Activated CD4-positive, CD25-positive, alpha-beta regulatory T cell treated with anti-CD3 and anti-CD28 coated beads, Interleukin-2, amount 50 U/mL, for 72 hours (primary cell): ENCODE data around the gene RAB38.

Source experiments
- DNase-seq: peaks from one replicate; pipeline ENCODE4 v3.0.0; 2021

Gene RAB38

GRCh38 chr11:88174709-88175568 is at the start of gene RAB38:
Gene RAB38, minus strand, starts transcription at chr11:88175443. Its CDS starts 59 bp downstream, at chr11:88175384.
- peak; percentile 51 for DNase-seq

DNA sequence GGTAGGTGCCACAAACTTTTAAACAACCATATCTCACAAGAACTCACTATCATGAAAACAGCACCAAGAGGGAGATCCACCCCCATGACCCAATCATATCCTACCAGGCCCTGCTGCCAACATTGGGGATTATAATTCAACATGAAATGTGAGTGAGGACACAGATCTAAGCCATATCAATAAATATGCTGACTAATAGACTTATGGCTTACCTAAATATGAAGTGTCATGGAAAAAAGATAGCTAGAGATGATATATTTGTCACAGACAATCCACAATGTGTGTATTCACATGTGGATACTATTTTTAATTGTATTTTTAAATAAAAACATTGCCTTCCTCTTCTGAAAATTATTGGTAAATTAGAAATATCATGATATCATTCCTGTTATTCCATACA is 38.2 kb upstream of the RAB38 start:
- no peak for DNase-seq

DNA sequence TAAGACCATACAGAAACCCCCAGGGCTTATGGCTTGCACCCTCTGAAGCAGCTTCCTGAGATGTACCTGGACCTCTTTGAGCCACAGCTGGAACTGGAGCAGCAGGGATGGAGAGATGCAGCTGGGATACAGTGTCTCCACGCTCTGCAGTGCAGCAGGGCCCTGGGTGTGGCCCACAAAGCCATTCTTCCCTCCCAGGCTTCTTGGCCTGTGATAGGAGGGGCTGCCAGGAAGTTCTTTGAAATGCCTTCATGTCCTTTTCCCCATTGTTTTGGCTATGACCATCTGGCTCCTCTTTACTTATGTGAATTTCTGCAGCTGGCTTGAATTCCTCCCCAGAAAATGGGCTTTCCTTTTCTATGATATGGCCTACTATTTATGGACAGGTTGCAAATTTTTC is 37.1 kb upstream of the RAB38 start:
- no peak for DNase-seq

DNA sequence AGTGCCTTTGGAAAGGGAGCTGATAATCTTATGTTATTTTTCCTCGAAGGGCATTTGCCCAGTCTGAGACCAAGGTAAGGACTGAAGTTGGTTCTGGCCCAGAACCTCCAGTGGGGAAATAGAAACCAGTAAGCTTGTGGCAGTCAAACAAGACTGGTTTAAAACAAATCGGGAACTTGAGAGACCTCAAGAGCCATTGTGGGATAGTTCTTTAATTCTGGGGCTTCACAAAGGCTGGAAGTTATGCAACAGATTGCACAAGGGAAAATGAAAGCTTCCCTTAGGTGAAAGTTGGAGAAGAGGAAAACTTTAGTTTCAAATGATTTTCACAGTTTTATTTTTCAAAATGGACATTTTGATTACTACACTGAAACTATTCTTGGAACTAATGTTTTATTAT is 33.5 kb upstream of the RAB38 start:
- no peak for DNase-seq

- no peak for DNase-seq
These were observed 31.5 kb upstream of the RAB38 start for GRCh38 chr11:88206751-88207150.

GRCh38 chr11:88204353-88204752 is 29.1 kb upstream of the RAB38 start:
- no peak for DNase-seq

DNA sequence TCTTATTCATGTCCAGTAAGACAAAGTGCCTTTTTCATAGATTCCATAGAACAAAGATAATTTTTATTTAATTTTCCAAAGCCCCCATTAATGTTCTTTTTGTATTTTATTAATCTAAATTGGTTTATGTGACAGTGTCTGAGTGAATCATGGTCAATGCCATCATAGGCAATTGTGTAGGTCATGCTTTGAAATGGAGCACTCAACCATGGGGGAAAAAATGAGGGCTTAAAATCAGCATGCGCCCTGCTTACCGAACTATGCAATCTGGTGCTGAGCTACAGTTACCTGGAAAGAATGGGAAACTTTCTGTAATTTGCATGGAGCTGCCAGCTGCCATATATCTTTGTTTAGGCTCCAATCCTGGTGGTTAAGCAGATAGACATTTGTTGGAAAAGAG is 28.4 kb upstream of the RAB38 start:
- no peak for DNase-seq

- DNase-seq, result no peak
These were observed 27.3 kb upstream of the RAB38 start for GRCh38 chr11:88202498-88202897.

GRCh38 chr11:88196393-88196792 is 21.1 kb upstream of the RAB38 start:
- no peak for DNase-seq

GRCh38 chr11:88195908-88196307 is 20.7 kb upstream of the RAB38 start:
- DNase-seq, result no peak

DNA sequence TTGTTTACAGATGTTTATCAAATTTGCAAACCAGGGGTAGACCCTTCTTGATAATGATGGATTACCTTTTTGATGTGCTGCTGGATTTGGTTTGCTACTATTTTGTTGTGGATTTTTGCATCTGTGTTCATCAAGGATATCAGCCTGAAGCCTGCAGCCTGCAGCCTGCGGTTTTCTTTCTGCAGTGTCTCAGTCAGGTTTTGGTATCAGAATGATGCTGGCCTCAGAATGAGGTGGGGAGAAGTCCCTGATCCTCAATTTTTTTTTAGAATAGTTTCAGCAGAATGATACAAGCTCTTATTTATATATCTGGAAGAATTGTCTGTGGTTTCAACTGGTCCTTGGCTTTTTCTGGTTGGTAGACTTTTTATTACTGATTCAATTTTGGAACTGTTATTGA is 19.7 kb upstream of the RAB38 start:
- DNase-seq, result no peak

DNA sequence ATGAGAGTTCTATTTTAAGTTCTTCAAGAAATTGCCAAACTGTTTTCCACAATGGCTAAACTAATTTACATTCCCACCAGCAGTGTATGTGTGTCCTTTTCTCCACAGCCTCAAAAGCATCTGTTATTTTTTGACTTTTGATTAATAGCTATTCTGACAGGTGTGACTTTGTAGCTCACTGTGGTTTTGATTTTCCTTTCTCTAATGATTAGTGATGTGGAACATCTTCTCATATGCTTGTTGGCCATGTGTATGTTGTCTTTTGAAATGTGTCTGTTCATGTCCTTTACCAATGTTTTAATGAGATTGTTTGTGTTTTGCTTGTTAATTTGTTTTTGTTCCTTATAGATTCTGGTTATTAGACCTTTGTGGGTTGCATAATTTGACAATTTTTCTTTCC is 18.0 kb upstream of the RAB38 start:
- no peak for DNase-seq

DNA sequence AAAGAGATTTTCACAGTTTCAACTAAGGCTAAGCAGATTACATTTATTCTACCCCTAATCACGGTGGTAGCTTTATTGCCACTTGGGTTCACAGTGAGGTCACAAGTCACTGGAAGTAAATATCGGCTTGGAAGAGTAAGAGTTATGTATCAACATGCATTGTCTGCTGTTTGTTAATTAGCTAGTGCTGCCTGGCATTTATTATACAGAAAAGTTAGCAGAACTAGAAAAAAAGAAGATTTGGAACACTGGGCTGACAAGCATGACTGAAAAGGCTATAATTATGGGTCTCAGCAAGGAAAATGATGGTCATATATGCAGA is 13.7 kb upstream of the RAB38 start:
- DNase-seq, result no peak

DNA sequence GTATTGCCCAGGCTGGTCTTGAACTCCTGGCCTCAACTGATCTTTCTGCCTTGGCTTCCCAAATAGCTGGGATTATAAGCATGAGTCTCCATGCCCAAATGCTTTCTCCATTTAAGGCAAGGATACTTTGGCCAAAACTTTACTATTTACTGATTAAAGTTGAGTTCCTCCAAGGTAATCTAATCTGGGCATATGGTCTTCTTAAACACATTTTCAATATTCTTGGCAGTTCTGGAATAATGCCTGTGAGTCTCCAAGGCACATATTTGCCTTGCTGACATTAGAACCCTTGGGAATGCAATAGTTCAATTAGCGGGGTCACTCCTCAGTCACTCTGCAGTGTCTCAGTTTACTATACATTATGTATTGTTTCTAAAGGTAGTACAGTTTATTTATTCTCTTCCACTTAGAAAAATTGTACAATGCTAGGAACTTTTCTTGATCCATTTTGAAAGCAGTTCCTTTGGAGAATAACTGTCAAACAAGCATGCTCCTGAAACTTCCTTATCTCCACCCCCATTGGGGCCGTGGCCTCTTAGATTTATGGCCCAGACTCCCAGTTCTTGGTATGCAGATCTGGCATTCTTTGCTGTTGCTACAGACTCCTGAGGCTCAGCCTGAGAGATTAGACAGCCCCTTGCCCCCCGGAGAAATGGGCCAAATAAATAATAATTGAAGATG is 13.1 kb upstream of the RAB38 start:
- no peak for DNase-seq

GRCh38 chr11:88183233-88183632 is 8.0 kb upstream of the RAB38 start:
- no peak for DNase-seq

GRCh38 chr11:88181776-88182175 is 6.5 kb upstream of the RAB38 start:
- DNase-seq, result no peak

DNA sequence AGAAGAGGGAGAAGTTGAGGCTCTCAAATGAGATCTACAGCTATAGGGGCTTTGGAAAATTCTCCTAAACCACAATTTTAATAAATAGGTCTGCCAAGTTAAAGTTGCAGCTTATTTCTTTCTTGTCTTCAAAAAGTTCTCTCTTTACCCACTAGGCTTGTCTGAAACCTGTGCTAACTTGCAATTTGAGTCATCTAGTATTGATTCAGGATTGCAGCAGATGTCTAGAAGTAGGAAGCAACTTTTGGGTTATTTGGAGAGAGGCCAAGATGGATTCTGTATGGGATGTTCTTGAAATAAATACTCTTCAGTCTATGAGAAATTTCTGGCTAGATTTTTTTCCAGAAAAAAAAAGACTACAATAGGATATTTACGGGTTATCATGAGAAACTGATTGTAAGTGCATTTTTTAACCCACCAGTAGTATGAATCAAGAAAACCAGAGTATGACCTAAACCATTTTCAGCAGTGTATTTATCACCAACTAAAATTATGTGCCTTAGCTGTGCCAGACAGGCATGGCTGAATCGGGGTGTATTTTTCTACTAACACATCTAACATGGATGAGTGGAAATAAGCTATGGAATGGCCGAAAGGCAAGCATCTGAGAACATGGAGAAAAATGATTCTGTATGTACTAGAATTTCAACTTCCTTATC is 4.9 kb upstream of the RAB38 start:
- DNase-seq, result no peak

GRCh38 chr11:88179141-88179540 is 3.9 kb upstream of the RAB38 start:
- no peak for DNase-seq

DNA sequence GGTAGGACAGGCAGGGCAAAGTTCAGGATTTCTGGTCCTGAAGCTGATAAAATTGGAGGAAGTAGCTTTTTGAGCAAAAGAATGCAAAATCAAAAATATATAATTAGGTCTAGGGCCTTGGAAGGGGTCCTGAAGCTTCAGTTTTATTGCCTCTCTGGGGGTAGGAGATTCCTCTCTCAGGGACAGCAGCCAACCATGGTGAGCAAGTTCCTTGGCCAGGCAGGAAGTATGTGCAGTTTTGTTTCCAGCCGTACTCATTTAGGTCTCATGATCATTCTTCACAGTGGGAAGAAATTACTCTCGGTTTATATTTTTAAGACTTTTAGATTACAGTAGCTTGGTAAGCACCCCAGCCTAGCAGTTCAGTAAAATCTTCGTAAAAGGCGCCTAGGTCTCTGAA is 2.9 kb upstream of the RAB38 start:
- DNase-seq, result no peak

DNA sequence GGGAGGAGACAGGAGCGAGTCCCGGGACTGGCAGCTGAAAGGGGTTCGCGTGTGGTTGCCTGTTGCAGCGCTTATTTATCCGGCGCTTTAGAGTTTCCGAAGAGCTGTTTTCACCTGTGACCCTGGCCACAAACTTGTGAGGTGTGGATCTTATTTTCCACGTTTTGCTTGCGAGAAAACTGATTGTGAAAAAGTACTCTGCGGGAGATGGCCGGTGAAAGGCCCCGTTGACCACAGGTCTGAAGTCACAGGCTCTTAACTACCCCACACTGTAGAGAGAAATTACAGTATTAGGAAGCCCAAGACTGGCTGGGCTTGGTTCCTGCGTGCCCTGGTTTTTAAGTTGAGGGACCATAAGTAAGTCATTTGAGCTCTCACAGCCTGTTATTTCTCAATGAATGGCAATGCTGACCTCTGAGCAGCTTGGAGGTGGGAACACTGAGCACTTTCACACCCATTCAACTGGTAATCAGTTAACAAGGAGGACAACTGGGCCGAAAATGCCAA is 379 bp upstream of the RAB38 start:
- DNase-seq, result no peak

DNA sequence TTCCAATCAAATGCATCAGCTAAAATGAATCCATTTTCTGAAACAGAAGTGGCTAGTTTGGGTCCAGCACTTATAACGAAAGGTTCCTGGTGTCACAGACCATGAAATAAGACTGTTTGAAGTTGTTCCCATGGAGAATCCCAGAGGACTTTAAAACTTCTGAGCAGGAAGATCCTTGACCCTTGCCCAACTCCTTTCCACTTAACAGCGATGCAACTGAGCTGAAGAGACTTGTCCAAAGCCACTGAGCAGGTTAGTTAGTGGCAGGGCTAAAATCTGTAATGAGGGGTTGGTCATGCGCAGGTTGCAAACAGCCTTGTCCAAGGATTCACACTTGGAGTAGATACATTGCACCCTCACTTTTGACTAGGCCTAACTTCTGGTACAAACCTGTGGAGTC is 1.3 kb downstream of the RAB38 start:
- no peak for DNase-seq

- DNase-seq, result no peak
These were observed 3.3 kb downstream of the RAB38 start for GRCh38 chr11:88171982-88172381.

DNA sequence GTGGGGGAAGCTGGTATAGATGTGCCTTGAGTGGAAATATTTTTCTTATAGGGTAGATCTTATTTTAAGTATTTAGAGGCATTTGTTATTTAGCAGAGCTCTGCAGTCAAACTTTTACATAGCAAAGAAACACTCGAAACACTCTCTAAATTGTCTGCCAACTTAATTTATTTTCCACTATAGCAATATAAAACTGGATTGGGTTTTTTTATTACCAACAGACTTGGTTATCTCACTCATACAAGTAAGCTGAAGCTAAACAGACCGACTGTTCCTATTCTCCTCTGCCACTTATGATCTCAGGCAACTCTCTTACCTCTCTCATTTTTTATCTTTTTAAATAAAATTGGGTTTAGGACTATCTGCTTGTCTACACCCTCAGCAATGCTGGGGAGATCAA is 4.6 kb downstream of the RAB38 start:
- no peak for DNase-seq

DNA sequence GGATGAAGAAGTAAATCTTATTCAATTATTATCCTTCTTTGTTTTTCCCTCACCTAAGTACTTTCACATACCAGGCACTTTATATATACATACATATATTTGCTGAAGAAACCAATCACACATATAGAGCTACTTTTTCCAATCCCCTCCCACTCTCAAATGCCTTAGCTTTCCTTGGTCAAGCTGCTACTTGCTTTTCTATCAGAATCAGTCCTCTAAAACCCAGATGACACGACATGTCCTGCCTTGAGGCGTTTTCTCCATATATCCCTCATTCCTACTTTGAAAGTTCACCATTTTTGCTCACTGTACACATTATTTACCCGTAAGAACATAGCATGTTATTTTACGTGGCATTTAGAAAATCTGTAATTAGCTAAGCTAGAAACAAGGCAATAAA is 5.4 kb downstream of the RAB38 start:
- DNase-seq, result no peak
